Activated naive CD4-positive, alpha-beta T cell treated with anti-CD3 and anti-CD28 coated beads, Interleukin-2, amount 50 U/mL, for 72 hours (primary cell): ENCODE results near the gene CEACAM6. TPM values are rescaled to one million over a fixed set of nuclear protein-coding genes. Genes with fewer than 3 reads are reported as not detected.
A peak's percentile ranks its signal among the peaks of the same experiment; 100 is the strongest.

Source experiments
- ATAC-seq, 2 donors: fragments of 150-1000 bp; cut with Tn5 transposase; 2 replicates each; pipeline ENCODE4 v1.10.0; 2021; ENCODE audit warnings: mild to moderate bottlenecking in 2 of 2, moderate library complexity in 2 of 2
- DNase-seq, 2 donors: peaks; one replicate each; pipeline ENCODE4 v3.0.0; 2021 to 2022; ENCODE audit warnings: low spot score in 2 of 2
- H3K27ac Mint-ChIP-seq, 2 donors: one replicate each; pipeline ENCODE4 v1.8.0; 2022; ENCODE audit warnings: mild to moderate bottlenecking in 2 of 2, mixed read lengths in 2 of 2
- H3K36me3 Mint-ChIP-seq, 2 donors: one replicate each; pipeline ENCODE4 v1.8.0; 2022; ENCODE audit warnings: mixed read lengths in 2 of 2
- H3K9me3 Mint-ChIP-seq, 2 donors: one replicate each; pipeline ENCODE4 v1.8.0; 2022; ENCODE audit warnings: mixed read lengths in 2 of 2
- total RNA-seq, 2 donors: library from RNA; stranded (reverse); gene quantifications; one replicate each; pipeline ENCODE4 v1.2.3, GENCODE V29; 2022

CEACAM6 gene
- total RNA-seq, 2 donors from 2014 or later = not detected

GRCh38 chr19:41808663-41809566, 53.6 kb downstream of the CEACAM6 start:
- ATAC-seq = no peak
- Mint-ChIP-seq H3K9me3 (no peaks in the 10 kb centered on the region), H3K27ac (peak overlapping the region in 1 of 2 donors; percentile 40), H3K36me3 (no peaks in the 10 kb centered on the region)
- DNase-seq = no peak

DNA sequence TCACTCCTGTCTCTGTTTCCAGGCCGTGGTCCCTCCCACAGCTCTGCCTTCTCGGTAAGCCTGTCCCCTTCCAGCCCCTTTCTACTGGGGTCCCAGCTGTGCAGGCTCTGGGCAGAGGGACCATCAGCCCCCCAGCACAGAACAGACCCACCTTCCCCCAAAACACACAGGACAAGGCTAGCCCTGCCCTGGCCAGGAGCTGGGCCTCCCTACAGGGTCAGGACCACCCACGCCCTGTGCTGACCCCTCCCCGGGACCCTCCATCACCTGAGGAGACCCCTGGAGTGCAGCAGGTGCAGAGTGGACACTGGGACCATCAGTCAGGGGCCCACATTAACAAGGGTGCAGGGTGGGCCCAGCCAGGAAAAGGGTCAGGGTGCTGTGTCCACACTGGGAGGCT, 55.0 kb downstream of the CEACAM6 start:
- DNase-seq (no peak), ATAC-seq (no peak)
- Mint-ChIP-seq H3K36me3 (no peaks in the 10 kb centered on the region), H3K27ac (no peak overlapping the region), H3K9me3 (no peaks in the 10 kb centered on the region)

DNA sequence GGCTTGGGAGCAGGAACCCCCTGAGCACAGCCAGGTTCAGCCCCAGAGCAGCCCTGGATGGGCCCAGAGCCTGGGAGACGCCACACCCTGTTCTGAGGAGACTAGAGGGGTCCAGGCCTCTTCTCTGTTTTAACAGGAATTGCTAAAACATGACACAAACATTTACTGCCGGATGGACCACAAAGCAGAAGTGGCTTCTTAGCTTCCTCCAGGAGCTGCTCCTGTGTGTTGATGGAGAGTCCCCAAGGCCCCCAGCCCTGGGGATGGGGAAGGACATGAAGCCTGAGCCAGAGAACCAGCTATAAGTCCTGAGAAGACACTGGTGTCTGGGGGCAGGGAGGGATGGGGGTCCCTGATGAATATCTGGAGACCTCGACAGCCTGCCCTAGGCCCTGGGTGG, 55.7 kb downstream of the CEACAM6 start:
- Mint-ChIP-seq H3K27ac (no peak overlapping the region), H3K36me3 (no peaks in the 10 kb centered on the region), H3K9me3 (no peaks in the 10 kb centered on the region)
- ATAC-seq (no peak), DNase-seq (no peak)

- ATAC-seq (no peak), DNase-seq (no peak)
- Mint-ChIP-seq H3K36me3 (no peaks in the 10 kb centered on the region), H3K27ac (no peak overlapping the region), H3K9me3 (no peaks in the 10 kb centered on the region)
These were observed 56.7 kb downstream of the CEACAM6 start for GRCh38 chr19:41811981-41812380.

DNA sequence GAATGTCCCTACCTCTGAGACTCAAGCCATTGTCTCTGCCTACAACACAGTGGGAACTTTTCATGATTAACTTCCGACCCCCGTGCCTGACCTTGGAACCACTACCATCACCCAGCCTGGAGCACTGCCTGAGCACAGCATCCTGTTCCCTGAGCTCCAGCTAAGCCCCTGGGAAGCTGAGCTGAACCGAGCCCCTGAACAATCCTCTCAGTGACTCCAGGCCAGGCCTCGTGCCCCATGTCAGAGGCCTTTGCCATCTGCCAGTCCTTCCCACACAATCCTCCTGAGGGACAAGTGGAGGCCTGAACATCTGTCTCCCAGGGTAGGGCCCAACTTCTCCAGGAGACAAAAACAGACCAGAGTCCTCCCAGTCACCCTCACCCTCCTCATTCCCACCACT, 58.6 kb downstream of the CEACAM6 start:
- DNase-seq (no peak), ATAC-seq (no peak)
- H3K36me3 Mint-ChIP-seq = no peaks in the 10 kb centered on the region
- no peak overlapping the region for H3K27ac Mint-ChIP-seq
- H3K9me3 Mint-ChIP-seq = no peaks in the 10 kb centered on the region

GRCh38 chr19:41815301-41815700, 60.0 kb downstream of the CEACAM6 start:
- no peak for DNase-seq
- Mint-ChIP-seq H3K9me3 (no peaks in the 10 kb centered on the region), H3K27ac (no peak overlapping the region), H3K36me3 (no peaks in the 10 kb centered on the region)
- ATAC-seq = no peak

GRCh38 chr19:41816761-41817160, 61.4 kb downstream of the CEACAM6 start:
- Mint-ChIP-seq H3K27ac (no peak overlapping the region), H3K9me3 (no peaks in the 10 kb centered on the region), H3K36me3 (no peaks in the 10 kb centered on the region)
- DNase-seq (no peak), ATAC-seq (no peak)

DNA sequence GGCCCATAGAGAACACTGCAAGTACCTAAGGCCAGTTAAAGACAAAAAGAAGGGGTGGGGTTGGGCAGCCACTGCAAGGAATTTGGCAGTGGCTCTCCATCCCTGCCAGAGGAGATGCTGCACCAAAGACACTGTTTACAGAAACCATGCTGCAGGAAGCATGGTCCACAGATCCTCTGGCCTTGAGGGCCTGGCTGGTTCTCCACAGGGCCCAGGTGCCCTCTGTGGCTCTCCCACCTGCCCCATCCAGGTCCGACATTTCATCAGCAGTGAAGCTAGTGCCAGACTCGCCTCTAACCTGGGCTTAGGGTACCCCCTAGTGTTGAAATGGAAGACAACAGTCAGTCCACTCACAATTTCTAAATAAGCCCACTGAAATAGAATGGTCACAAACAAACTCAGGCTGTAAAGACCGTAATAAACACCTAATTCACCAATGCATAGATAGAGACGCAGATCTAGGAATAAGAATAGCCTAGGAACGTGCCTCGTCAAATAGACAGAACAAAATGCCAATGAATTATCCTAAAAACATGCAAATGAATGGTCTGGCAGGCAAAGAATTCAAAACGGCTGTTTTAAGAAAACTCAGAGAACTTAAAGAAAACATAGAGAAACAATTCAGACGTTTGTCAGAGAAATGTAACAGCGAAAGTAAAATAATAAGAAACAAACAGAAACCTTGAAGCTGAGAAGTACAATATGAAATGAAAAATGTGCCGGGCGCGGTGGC, 65.8 kb downstream of the CEACAM6 start:
- DNase-seq = peak in 1 of 2 donors; percentile 69
- Mint-ChIP-seq H3K36me3 (no peaks in the 10 kb centered on the region), H3K27ac (no peak overlapping the region), H3K9me3 (no peaks in the 10 kb centered on the region)
- ATAC-seq = peak; percentile 83 to 97

Other genes with a start within 250 kb of the CEACAM6 start
- 10 to 100 TPM; 24.7 to 40.7 TPM for gene CEACAM21, start 179.4 kb upstream of the CEACAM6 start, total RNA-seq
- gene CEACAM4, start 128.5 kb upstream of the CEACAM6 start, total RNA-seq = not detected
- not detected for gene CEACAM7, start 67.3 kb upstream of the CEACAM6 start, total RNA-seq
- gene CEACAM5, start 46.9 kb upstream of the CEACAM6 start, total RNA-seq = not detected
- gene CEACAM3, start 41.1 kb downstream of the CEACAM6 start, total RNA-seq = not detected
- gene LYPD4, start 89.2 kb downstream of the CEACAM6 start, total RNA-seq = not detected
- gene DMRTC2, start 89.5 kb downstream of the CEACAM6 start, total RNA-seq = not detected
- 1,000 to 10,000 TPM; 3,521 to 4,779 TPM for gene RPS19, start 104.7 kb downstream of the CEACAM6 start, total RNA-seq
- gene CD79A, start 121.7 kb downstream of the CEACAM6 start, total RNA-seq = 1 to 10 TPM; 3.3 to 7.0 TPM
- gene ARHGEF1, start 127.7 kb downstream of the CEACAM6 start, total RNA-seq = 100 to 1,000 TPM; 361 to 383 TPM
- gene ERFL, start 172.9 kb downstream of the CEACAM6 start, total RNA-seq = 1 to 10 TPM; 1.7 to 2.9 TPM
- 10 to 100 TPM; 39.8 to 46.0 TPM for gene RABAC1, start 203.8 kb downstream of the CEACAM6 start, total RNA-seq
- gene ATP1A3, start 238.7 kb downstream of the CEACAM6 start, total RNA-seq = 1 to 10 TPM; 2.0 to 4.0 TPM